OCI-LY7 (cell line): ENCODE data around the gene MEIS2. TPM values are rescaled to one million over a fixed set of nuclear protein-coding genes. Genes with fewer than 3 reads are reported as not detected.

Source experiments
- BruUV-seq: library from RNA; stranded (reverse); fragments of 400-500 nt; replicated peaks from 2 replicates; lab custom pipeline; 2021; lab: Mats Ljungman, UMichigan
- CTCF ChIA-PET: fragments of 300-600 bp; sonication (Branson Sonifier 250); formaldehyde crosslinking; loops from one replicate; lab custom pipeline; 2022; ENCODE audit warnings: antibody characterized with exemption; ENCODE audit not compliant: unreplicated experiment; lab: Charles Lee
- POLR2A ChIA-PET: fragments of 300-600 bp; sonication (Branson Sonifier 250); formaldehyde crosslinking; loops from one replicate; lab custom pipeline; 2022; ENCODE audit warnings: antibody characterized with exemption; lab: Charles Lee
- DNase-seq: peaks from one replicate; pipeline ENCODE4 v3.0.0-alpha.2; 2015; ENCODE audit warnings: low spot score
- H2AFZ ChIP-seq: fragments of 200-600 bp; sonication (generic), shearing (Covaris generic); 2 replicates; pipeline ENCODE4 v1.6.1; 2014; ENCODE audit warnings: mild to moderate bottlenecking, antibody characterized with exemption, low read length, moderate library complexity
- H3K27ac ChIP-seq: fragments of 200-600 bp; sonication (generic); 2 replicates; pipeline ENCODE4 v1.5.1; 2014; ENCODE audit warnings: mixed run types, low read depth, mild to moderate bottlenecking, moderate library complexity, low read length, inconsistent platforms; ENCODE audit not compliant: poor library complexity, severe bottlenecking
- H3K36me3 ChIP-seq: fragments of 200-600 bp; sonication (generic); 2 replicates; pipeline ENCODE4 v1.6.1; 2014; ENCODE audit warnings: mild to moderate bottlenecking, antibody characterized with exemption, low read length, moderate library complexity, mixed read lengths; ENCODE audit not compliant: insufficient read depth
- H3K4me1 ChIP-seq: fragments of 200-600 bp; sonication (generic); 2 replicates; pipeline ENCODE4 v1.5.1; 2014; ENCODE audit warnings: mild to moderate bottlenecking, low read length; ENCODE audit not compliant: insufficient read depth, poor library complexity, severe bottlenecking
- H3K4me2 ChIP-seq: fragments of 200-600 bp; sonication (generic); 2 replicates; pipeline ENCODE4 v1.6.1; 2014; ENCODE audit warnings: mild to moderate bottlenecking, low read length
- H3K4me3 ChIP-seq: fragments of 200-600 bp; sonication (generic); 2 replicates; pipeline ENCODE4 v1.5.1; 2014; ENCODE audit warnings: mild to moderate bottlenecking, low read depth, low read length; ENCODE audit not compliant: poor library complexity, severe bottlenecking
- H3K79me2 ChIP-seq: fragments of 200-600 bp; sonication (generic); 2 replicates; pipeline ENCODE4 v1.6.1; 2016; ENCODE audit warnings: low read depth, mild to moderate bottlenecking, low read length, moderate library complexity, mixed read lengths; ENCODE audit not compliant: insufficient read depth
- H3K9me2 ChIP-seq: fragments of 200-600 bp; sonication (generic); 2 replicates; pipeline ENCODE4 v1.6.1; 2016; ENCODE audit warnings: mild to moderate bottlenecking, low read length, mixed read lengths; ENCODE audit not compliant: insufficient read depth
- H3K9me3 ChIP-seq: fragments of 200-600 bp; sonication (generic); 2 replicates; pipeline ENCODE4 v1.6.1; 2014; ENCODE audit warnings: mild to moderate bottlenecking, mixed run types, low read length, mixed read lengths
- H4K20me1 ChIP-seq: fragments of 200-600 bp; sonication (generic); 2 replicates; pipeline ENCODE4 v1.6.1; 2014; ENCODE audit warnings: mild to moderate bottlenecking, antibody characterized with exemption, low read length, moderate library complexity, mixed read lengths; ENCODE audit not compliant: insufficient read depth
- EZH2phosphoT487 ChIP-seq: fragments of 200-600 bp; sonication (generic); IDR thresholded peaks from 2 replicates; pipeline ENCODE4 v1.6.1; 2018; ENCODE audit warnings: low read depth, borderline replicate concordance, mild to moderate bottlenecking, mixed run types, antibody characterized with exemption, low read length, moderate library complexity, mixed read lengths
- intact Hi-C: fragments of 100-400 bp; cut with micrococcal nuclease; formaldehyde crosslinking; loops from one replicate; pipeline ENCODE4 v1.10.0; 2022; ENCODE audit not compliant: unreplicated experiment
- total RNA-seq, 2 experiments: library from RNA; depleted of rRNA in 1 of 2; stranded (reverse); fragments of >200 nt in 1 of 2; shearing (Covaris generic) in 1 of 2; gene quantifications; 2 replicates each; pipeline ENCODE4 v1.2.3, GENCODE V29; 2014 to 2022
- TF ChIP-seq, protein P1 (sequence below): fragments of 200-600 bp; sonication (generic); conservative IDR thresholded peaks from 2 replicates; pipeline ENCODE4 v1.5.1; 2014; ENCODE audit warnings: mild to moderate bottlenecking, antibody characterized with exemption, low read length, moderate library complexity, mixed read lengths

MEIS2 gene
- total RNA-seq, 2 experiments from 2014 or later = 31.0 to 35.8 TPM

DNA sequence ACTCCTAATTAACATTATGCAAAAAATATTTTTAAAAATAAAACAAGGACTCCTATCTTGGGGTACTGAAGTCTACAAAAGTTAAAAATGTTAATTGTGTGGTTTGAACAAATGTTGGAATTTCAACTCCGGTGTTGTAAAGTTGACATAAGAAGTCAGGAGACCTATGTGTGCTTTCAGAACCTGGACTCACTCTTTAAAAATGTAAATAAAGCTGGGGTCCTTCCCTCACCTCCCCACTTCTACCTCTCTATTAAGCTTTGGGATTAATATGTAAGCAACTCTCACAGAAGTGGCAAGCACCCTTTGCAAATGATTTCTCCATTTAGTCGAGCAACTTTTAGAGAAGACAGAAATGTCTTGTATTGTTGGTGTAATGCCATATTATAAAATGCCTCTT is 11.9 kb downstream of the MEIS2 start:
- H3K36me3 ChIP-seq = peaks cover 90% of the 10 kb centered on the region
- peaks cover 9% of the 10 kb centered on the region; the same call in 1 of the 2 replicates for H4K20me1 ChIP-seq
- H2AFZ ChIP-seq = no peak overlapping the region
- intact Hi-C loops = no loop called here
- DNase-seq = no peak
- no peaks in the 10 kb centered on the region for H3K79me2 ChIP-seq
- no peaks in the 10 kb centered on the region for H3K9me2 ChIP-seq
- H3K4me1 ChIP-seq = no peaks in the 10 kb centered on the region
- TF ChIP-seq EZH2phosphoT487 = no peak
- TF ChIP-seq, protein P1, sequence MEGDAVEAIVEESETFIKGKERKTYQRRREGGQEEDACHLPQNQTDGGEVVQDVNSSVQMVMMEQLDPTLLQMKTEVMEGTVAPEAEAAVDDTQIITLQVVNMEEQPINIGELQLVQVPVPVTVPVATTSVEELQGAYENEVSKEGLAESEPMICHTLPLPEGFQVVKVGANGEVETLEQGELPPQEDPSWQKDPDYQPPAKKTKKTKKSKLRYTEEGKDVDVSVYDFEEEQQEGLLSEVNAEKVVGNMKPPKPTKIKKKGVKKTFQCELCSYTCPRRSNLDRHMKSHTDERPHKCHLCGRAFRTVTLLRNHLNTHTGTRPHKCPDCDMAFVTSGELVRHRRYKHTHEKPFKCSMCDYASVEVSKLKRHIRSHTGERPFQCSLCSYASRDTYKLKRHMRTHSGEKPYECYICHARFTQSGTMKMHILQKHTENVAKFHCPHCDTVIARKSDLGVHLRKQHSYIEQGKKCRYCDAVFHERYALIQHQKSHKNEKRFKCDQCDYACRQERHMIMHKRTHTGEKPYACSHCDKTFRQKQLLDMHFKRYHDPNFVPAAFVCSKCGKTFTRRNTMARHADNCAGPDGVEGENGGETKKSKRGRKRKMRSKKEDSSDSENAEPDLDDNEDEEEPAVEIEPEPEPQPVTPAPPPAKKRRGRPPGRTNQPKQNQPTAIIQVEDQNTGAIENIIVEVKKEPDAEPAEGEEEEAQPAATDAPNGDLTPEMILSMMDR = no peak
- no peaks in the 10 kb centered on the region for H3K9me3 ChIP-seq
- ChIA-PET POLR2A (no interaction called here), CTCF (no interaction called here)
- H3K4me3 ChIP-seq = no peak overlapping the region
- no TSS peak for BruUV-seq
- no peak overlapping the region for H3K27ac ChIP-seq
- H3K4me2 ChIP-seq = no peak overlapping the region

- intact Hi-C loops = no loop called here
- TF ChIP-seq EZH2phosphoT487 = no peak
- TF ChIP-seq, protein P1 = no peak
- ChIA-PET CTCF (no interaction called here), POLR2A (interaction anchor here (0.5 to 1.6 kb wide), 2 partner anchors 11 to 1587 kb away, joined by 3 to 6 read pairs; no protein-coding TSS in a partner anchor)
- Histone ChIP-seq H3K79me2 (no peaks in the 10 kb centered on the region), H3K4me1 (no peaks in the 10 kb centered on the region), H3K27ac (no peak overlapping the region), H3K4me3 (no peak overlapping the region), H3K4me2 (no peak overlapping the region), H4K20me1 (peaks cover 9% of the 10 kb centered on the region; the same call in 1 of the 2 replicates), H2AFZ (no peak overlapping the region), H3K9me3 (no peaks in the 10 kb centered on the region), H3K9me2 (no peaks in the 10 kb centered on the region), H3K36me3 (peaks cover 90% of the 10 kb centered on the region)
- no peak for DNase-seq
- no TSS peak for BruUV-seq
Measured at GRCh38 chr15:37087131-37087588, 13.2 kb downstream of the MEIS2 start.

DNA sequence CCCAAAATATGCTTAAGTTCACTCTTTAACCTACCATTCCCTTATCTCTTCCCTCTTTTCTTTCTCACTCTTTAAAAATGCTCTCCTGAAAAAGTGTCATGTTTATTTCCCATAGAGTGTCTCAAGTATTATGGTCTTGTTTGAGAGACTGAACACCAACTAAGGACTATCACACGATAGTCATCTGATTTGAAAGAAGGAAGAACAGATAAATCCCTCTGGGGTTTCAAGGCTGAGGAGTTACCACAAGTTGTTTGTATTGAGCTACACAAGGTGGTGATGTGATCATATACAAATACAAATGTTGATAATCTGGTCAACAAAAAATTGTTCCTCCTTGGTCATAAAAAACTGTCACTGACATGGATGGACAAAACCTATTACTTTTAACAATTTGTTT is 13.8 kb downstream of the MEIS2 start:
- H3K4me2 ChIP-seq = no peak overlapping the region
- POLR2A ChIA-PET = interaction anchor here (0.5 to 1.6 kb wide), 2 partner anchors 11 to 1586 kb away, joined by 3 to 6 read pairs; no protein-coding TSS in a partner anchor
- no peak overlapping the region for H3K27ac ChIP-seq
- no peaks in the 10 kb centered on the region for H3K9me3 ChIP-seq
- intact Hi-C loops = no loop called here
- H3K79me2 ChIP-seq = no peaks in the 10 kb centered on the region
- peaks cover 9% of the 10 kb centered on the region; the same call in 1 of the 2 replicates for H4K20me1 ChIP-seq
- BruUV-seq = no TSS peak
- CTCF ChIA-PET = no interaction called here
- no peak overlapping the region for H2AFZ ChIP-seq
- TF ChIP-seq EZH2phosphoT487 = no peak
- H3K9me2 ChIP-seq = no peaks in the 10 kb centered on the region
- H3K36me3 ChIP-seq = peaks cover 90% of the 10 kb centered on the region
- no peaks in the 10 kb centered on the region for H3K4me1 ChIP-seq
- no peak overlapping the region for H3K4me3 ChIP-seq
- DNase-seq = no peak
